Stimulated activated CD4-positive, alpha-beta T cell treated with anti-CD3 and anti-CD28 coated beads, TNF-alpha, amount 100 ng/mL, for 24 hours (primary cell): Measurements from ENCODE around the gene C1orf232.

Source experiments
- DNase-seq, 3 experiments: peaks; one replicate each; pipeline ENCODE4 v3.0.0-alpha.2; 2020; ENCODE audit warnings: low read depth in 3 of 3

Gene C1orf232

DNA sequence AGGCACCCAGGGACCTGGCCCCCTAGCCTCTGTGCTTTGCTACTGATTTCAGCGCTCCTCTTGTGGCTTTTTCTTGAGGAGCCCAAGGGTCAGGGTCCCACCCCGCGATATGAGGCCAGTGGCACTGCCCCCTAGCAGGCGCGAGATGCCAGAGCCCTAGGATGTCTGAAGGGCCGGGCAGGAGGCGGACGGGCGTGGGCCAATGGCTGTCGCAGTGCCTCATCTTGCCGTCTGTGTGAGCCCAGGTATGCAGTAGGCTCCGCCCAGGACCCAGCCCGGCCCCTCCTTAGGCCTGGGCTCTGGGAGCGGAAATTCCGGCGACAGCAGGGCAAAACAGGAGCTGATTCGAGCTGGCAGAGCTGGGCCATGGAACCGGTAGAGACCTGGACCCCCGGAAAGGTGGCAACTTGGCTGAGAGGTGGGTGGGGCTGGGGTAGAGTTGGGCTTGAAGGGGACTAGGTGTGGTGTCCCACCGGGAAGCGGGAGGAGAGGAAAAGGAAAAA lies 8.5 kb upstream of the C1orf232 start, which contains the start of gene CNKSR1:
TSS of gene CNKSR1 (plus strand) at position 310 of the 503 bp plus-strand sequence. CDS start at position 367, 57 bp downstream.
- peak in 1 of 3 experiments; percentile 37 for DNase-seq

DNA sequence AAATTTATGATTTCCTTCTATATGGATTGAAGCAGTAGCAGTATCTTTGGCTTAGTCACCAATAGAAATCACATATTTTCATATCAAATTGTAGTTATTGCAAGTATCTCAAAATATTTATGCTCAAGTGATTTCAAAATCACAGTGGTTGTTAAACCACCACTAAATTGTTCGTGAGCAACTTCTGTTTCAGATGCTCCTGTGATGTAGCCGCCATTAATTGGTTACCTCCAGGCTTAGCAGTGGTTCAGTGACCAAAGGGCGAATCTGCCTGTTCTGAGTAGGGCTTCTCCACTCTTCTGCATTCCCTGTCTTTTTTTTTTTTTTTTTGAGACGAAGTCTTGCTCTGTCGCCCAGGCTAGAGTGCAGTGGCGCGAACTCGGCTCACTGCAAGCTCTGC lies 6.6 kb upstream of the C1orf232 start:
- DNase-seq, result no peak

DNA sequence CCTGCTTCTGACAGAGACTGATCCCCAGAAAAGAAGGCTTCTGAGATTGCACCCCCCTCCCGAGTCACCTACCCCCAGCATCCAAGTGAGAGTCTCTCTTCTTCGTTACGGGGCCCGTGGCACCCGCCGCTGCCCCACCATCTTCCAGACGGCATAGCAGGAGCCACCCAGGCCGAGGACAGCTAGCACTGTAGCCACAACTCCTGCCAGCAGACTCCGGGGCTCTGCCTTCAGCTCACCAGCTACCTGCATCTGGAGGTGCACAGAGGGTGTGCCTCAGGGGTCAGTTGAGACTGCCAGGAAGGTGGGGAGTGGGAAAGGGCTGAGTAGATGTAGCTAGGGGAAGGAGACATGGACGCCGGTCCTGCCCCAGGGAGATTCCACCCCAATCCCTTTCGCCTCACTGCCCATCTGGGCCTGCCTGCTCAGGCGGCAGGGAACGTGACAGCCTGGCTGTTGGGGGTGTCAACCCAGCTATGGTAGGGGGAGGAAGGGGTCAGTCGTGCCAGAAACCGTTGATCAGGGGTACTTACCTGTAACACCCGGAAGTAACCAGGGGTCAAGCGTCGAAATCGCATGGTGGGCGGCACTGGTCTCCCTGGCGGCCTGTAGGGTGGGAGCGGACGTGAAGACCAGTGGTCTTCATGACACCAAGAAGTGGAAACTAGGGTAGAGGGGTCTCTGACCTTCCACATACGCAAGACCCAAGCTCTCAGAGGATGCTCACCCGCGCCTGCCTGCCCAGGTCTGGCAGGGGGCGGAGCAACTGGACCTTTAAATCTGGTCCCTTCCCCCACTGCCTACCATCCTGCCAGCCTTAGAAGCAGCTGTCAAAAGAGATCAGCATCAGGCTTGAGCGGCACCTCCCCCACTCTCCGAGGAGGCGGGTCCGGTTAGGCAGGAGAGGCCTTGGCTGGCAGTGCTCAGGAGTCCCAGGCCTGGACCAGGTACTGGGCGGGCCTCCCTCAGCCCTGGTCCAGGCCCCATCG lies 2.6 kb upstream of the C1orf232 start, which contains the start of gene ZNF593OS:
TSS of gene ZNF593OS (minus strand) at position 749 of the 989 bp plus-strand sequence. CDS start at position 578, 171 bp downstream.
- no peak for DNase-seq

DNA sequence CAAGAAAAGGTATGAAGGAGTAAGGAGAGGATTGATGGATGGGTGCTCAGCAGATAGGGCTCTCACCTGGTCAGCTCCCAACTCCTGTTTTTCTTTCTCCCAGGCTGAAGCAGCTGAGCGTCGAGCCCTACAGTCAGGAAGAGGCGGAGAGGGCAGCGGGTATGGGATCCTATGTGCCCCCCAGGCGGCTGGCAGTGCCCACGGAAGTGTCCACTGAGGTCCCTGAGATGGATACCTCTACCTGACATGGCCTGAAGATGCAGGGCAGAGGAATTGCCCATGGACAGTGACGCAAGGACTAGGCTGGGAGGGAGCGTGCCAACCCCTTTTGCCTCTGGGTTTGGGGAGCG lies 1.7 kb upstream of the C1orf232 start:
- DNase-seq, result no peak

DNA sequence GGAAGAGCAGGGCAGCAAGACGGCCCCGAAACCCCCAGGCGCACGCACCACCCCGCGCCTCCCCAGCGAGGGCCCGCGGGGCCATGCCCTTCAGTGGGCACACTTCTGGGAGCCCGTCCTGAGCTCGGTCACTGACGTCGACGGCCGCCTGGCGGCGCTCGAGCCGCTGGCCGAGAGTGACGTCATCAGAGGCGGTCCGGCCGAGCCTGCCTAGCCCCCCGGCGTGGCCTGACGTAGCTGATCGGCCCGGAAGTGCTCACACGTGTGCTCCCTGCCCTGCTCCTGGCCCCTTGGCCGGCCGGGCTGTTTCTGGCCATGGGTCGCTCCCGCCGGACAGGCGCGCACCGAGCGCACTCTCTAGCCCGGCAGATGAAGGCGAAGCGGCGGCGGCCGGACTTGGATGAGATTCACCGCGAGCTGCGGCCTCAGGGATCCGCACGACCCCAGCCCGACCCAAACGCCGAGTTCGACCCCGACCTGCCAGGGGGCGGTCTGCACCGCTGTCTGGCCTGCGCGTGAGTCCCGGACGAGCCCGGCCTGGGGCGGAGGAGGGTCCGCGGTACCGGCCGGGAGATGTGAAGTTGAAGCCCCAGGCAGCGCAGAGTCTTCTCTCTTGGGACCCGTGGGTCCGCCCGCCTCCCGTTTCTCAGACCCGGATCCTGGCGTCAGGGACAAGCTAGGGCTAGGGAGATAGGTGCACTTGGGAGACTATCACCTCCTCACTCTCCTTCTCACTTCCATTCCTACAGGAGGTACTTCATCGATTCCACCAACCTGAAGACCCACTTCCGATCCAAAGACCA lies 1.1 kb upstream of the C1orf232 start, which contains the start of gene ZNF593:
TSS of gene ZNF593 (plus strand) at position 240 of the 803 bp plus-strand sequence. CDS start at position 316, 76 bp downstream.
- DNase-seq, result peak; percentile 81 to 89 (median 84)

DNA sequence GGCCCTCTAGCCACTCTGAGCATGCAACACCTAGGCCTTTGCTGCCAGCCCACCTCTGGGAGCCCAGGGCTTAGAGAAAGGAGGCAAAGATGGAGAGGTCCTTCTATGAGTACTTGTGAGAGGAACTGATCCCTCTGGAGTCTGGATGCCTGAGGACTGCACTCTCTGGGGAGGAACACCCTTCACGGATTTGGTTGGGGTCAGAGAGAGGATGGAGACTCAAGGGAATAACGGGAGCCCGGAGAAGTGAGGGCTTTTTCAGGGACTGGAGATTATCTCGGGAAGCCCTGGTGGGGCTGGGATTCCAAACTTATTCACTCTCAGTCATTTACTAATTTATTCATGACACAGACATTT lies 413 bp upstream of the C1orf232 start:
- no peak for DNase-seq

DNA sequence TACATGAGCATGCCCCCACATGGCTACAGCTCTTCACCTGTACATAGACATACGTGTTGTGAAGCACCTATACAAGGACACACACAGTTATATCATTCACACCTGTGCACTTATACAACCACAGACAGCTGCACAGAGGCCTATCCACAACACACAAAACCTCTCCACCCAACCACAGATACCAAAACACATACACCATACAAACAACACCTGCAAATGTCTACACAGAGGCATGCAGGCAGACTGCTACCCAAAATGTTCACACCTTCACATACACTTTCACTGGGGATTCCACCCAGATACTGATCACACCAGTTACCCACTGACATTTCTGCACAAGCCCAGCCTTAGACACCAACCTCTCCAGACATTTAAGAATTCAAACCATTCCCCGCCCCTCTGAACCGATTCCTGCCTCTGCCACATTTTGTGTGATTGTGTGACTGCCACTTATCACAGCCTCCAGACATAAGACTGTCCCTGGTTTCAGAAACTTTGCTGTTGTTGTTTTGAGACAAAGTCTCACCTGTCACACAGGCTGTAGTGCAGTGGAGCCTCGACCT lies 2.0 kb downstream of the C1orf232 start:
- DNase-seq, result no peak

DNA sequence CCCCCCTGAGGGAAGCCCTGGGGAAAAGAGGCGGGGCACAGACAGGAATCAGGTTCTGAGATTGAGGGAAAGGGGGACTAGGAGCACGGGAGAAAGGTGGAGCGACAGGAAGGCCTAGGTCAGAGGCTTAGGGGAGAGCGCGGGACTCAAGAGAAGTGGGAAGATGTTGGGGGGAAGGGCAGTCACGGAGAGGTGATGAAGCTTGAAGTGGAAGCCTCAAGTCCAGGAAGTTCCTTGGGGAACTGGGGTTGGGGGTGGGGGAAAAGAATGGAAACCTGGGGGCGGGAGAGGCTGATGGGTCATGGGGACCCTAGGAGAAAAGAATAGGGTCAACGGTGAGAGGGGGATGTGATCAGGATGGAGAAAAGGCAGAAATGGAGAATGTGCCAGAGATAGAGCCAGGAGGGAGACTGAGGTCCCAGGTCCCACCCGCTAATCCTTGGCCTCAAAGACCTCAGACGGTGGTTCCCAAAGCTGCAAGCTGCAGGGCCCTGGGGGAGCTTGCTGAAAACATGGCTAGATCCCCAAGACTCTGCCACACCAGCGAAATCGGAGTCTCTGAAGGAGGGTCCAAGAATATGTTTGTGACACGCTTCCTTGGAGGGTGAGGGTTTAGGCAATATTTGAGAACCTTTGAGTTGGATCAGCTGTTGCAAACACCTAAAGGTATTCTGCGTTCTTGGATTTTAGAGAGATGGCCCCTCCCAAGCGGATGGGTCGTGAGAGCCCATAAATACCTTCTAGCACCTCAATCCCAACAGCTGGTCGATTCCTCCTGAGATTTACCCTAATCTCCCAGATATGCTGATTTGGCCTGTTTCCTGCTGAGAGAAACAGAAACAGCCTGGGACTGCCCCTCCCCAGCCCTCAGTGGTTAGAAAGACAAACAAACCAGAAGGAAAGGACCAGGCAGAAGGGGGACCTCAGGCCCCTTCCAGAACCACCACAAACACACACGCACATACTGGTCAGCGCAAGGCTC lies 3.6 kb downstream of the C1orf232 start:
- no peak for DNase-seq

DNA sequence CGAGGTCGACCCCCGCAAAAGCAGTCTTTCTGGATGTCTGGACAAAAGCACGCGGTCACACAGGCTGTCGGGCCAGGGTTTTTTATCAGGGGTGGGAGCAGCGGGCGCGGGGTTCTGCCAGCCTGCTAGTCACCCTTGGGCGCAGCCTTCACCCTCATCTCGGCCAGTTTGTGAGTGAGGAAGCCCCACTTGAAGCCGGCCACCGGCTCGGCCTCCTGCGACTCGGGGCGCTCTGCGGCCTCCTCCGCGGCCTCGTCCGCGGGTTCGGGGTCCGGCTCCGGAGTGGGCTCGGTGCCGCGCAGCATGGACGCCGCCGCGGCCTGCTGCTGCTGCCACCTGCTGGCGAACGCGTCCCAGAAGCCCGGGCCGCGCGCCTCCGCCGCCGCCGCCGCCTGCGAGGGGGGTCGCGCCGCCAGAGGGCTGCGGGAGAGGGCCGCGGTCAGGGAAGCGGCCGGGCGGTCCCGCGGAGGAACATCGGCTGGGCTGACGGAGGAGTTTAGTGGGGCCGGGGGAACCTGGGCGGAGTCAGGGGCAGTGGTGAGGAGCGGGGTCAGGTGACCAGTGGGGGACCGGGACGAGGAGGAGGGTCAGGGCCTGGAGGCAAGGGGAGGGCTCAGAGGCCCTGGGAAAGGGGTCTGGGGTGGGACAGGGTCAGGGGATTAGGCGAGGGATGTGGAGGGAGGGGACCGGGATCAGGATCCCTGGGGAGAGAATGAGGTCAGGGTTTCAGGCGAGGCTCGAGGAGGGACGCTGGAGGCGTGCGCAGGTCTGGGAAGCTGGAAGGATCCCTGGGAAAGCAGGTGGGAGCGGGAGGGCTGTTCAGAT lies 4.5 kb downstream of the C1orf232 start:
- DNase-seq, result peak in 2 of 3 experiments; percentile 19 to 42

DNA sequence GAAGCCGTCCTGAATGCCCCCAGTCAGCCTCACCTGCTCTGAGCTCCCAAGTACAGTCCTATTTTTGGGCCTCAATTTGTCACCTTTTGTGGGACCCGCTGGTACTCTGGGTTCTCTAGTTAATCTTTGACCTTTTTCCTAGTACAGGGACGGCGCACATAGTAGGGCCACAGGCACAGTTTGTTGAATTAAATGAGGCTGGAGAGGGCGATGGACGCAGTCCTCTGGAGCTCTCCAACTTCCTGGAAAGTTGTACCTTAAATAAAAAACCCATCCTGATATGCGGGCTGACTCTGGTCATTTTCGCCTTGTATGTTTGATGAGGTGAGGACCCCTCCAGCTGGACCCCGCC lies 5.1 kb downstream of the C1orf232 start:
- no peak for DNase-seq

DNA sequence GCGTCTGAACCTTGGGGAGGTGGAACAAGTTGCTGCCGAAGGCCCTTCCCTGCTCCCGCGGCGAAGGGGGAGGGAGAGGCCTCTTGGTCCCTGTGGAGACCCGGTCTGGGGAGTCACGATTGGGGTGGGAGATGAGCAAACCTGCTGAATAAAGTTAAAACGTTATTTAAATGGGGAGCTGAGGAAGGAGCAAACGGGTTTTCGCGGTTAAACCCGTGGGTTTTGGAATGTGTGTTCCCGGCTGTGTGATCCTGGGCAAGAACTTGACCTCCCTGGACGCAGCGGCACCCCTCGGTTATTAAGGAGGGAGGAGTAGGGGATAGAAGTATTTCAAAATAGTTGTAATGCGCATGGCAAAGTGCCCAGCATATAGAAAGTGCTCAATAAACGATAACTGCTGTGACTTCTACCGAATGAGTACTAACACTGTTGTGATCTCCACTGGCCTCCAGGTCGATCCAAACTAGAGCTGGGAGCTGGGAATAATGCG lies 6.5 kb downstream of the C1orf232 start:
- DNase-seq, result no peak

DNA sequence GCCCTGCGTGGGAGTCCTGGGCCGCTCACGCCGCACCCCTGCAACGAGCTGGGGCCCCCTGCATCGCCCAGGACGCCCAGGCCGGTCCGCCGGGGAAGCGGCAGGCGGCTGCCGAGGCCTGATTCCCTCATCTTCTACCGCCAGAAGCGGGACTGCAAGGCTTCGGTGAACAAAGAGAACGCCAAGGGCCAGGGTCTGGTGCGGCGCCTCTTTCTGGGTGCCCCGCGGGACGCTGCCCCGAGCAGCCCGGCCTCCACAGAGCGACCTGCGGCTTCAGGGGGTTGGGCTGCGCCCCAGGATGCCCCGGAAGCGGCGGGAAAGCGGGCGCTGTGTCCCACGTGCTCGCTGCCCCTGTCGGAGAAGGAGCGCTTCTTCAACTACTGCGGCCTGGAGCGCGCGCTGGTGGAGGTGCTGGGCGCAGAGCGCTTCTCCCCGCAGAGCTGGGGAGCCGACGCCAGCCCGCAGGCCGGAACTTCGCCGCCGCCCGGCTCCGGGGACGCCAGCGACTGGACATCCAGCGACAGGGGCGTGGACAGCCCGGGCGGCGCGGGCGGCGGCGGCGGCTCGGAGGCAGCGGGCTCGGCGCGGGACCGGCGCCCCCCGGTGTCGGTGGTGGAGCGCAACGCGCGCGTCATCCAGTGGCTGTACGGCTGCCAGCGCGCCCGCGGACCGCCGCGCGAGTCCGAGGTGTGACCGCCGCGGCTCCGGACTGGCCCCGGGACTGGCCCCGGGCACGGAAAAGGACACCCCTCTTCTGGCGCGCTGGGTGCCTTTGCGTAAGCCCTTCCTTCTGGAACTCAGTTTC lies 7.1 kb downstream of the C1orf232 start:
- DNase-seq, result peak in 1 of 3 experiments; percentile 51

DNA sequence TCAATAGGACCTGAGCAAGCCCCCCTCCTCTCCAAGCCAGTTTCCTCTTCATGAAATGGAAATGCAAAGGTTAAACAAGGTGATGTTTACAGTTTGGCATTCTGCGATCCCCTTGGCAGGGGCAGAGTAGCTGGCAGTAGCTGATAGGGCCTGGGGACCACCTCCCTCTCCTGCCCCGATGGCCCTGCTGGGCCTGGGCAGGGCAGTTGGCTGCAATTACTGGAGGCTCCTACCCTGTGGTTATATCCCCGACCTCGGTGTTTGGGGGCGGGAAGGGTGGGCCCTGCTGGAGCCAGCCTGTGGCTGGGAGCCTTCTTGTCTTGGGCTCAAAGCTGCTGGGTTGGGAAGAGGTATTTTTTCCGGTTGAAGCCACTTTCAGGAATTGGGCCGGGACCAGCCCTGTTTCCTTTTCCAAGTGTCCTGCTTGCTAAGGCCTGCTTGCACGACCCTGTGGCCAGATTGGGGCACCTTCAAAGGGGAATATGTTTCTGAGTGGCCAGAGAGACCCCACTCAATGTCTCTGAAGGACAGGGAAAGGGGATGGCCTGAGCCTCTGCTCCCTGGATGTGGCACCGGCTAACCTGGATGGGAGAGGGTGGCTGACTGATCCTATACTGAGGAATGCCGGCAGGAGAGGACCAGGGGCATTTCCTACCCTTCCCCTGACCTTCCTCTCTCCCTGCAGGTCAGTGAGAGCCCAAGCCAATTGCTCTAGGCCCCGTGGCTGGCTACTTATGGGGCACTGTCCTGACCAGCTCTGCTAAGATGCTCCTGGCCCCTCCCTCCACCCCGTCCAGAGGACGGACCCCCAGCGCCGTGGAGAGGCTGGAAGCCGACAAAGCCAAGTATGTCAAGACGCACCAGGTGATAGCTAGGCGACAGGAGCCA lies 8.0 kb downstream of the C1orf232 start:
- DNase-seq, result no peak

DNA sequence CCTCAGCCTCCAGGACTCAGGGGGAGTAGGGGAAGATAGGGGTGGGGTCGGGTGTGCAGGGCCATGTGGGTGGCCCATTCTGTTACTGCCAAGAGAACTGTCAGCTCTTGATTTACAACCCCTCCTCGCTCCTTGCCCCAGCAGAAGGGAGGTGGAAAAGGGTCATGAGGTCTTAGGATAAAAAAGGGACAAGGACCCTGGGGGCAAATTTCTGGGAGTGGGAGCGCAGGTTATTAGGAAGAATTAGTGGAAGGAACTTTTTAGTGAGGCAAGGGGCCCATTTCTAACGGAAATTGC lies 9.1 kb downstream of the C1orf232 start:
- no peak for DNase-seq

DNA sequence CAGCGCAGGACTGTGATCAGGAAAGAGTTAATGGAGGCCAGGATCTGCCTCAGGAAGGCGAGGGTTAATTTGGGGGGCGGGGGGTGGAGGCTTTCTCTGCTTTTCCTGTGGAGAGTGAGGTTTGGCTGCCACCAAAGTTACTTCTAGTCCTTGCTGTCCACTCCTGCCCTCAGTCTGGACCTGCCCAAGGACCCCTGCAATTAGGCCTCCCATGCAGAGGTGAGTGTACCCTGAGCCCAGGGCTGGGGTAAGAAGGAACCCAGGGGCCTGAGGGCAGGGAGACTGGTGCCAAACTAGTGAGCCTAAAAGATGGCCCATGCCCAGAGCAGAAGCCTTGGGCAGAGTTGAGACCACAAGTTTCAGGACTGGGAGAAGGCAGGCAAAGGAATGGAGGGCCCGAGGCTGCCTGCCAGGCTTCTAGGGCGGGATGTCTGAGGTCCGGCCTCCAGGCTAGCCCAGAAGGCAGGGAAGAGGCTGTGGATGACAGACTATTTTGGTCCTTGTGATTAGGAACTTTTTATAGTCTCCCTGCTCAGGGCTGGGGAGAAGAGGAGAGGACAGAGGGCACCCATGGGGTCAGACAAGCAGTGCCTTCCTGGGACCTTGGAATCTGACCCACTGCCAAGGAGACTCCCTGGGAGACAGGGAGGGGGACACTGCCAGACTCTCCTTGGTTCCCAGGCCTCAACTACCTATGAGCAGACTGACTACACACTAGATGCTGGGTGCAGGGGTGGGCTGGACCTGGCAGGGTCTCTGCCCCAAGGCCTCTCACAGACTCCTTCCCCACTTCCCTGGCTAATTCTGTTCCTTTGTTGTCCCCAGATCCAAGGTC lies 9.6 kb downstream of the C1orf232 start, which contains the start of gene FAM110D:
TSS of gene FAM110D (plus strand) at position 172 of the 835 bp plus-strand sequence. CDS start 2,213 bp downstream, outside the sequence.
- DNase-seq, result no peak

DNA sequence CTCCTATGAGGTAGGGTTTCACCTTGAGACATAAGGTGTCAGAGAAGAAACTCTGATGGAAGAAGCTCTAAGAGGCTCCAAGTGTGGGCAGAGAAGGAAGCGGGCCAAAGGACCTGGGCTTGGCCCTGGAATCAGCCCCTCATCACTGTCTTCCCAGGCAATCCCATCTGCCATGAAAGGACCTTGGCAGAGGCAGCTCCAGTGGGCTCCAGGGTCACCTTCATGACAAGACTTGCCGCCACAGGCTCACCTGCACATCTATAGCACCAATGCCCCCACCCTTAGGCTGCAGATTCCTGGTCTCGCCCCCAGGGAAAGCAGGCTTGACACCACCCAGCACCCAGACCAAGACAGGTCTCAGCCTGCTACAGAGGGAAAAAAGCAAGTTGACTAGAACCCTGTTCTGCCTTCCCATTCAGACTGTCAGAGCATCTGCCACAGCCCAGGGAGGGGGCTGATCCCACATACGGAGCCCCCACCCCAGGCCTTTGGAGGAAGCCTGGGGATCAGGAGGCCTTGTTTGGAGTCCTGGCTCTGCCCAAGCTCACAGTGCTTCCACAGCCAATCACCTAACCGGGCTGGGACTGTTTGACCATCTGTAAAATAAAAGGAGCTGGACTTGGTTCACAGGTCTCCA lies 10.4 kb downstream of the C1orf232 start:
- DNase-seq, result no peak
